Keratinocyte (primary cell): Measurements from ENCODE around the gene HCK. TPM values are rescaled to one million over a fixed set of nuclear protein-coding genes. Genes with fewer than 3 reads are reported as not detected.

Experiments used
- DNase-seq: peaks from one replicate; pipeline ENCODE4 v3.0.0-alpha.2; 2011; ENCODE audit warnings: low read depth, missing footprints, low spot score
- FAIRE-seq: peaks from 2 replicates; lab custom pipeline; 2011; peaks lifted over from hg19 to GRCh38; lab: Jason Lieb, UNC
- H2AFZ ChIP-seq: 2 replicates; pipeline ENCODE4 v1.6.0; 2012; ENCODE audit warnings: low read length, control low read depth, inconsistent platforms; ENCODE audit not compliant: control insufficient read depth
- H3K27ac ChIP-seq: 2 replicates; pipeline ENCODE4 v1.5.1; 2011; ENCODE audit warnings: low read length; ENCODE audit not compliant: control insufficient read depth, insufficient read depth
- H3K27me3 ChIP-seq: 3 replicates; pipeline ENCODE4 v1.6.0; 2011; ENCODE audit warnings: low read length; ENCODE audit not compliant: control insufficient read depth, insufficient read depth; ENCODE audit errors: extremely low read depth
- H3K36me3 ChIP-seq, 2 experiments: 2 replicates in 1 of 2; 3 replicates in 1 of 2; pipeline ENCODE4 v1.5.1; 2011; ENCODE audit warnings: low read length in 2 of 2, mild to moderate bottlenecking in 1 of 2; ENCODE audit not compliant: control insufficient read depth in 2 of 2, insufficient read depth in 2 of 2; ENCODE audit errors: extremely low read depth in 1 of 2
- H3K4me1 ChIP-seq: 3 replicates; pipeline ENCODE4 v1.5.1; 2011; ENCODE audit warnings: low read length; ENCODE audit not compliant: control insufficient read depth, insufficient read depth; ENCODE audit errors: extremely low read depth
- H3K4me2 ChIP-seq: 3 replicates; pipeline ENCODE4 v1.6.0; 2011; ENCODE audit warnings: low read depth, low read length; ENCODE audit not compliant: control insufficient read depth, insufficient read depth; ENCODE audit errors: extremely low read depth
- H3K4me3 ChIP-seq, 3 experiments: fragments of 200-600 bp in 1 of 3; sonication (generic) in 1 of 3; 2 replicates in 2 of 3; 3 replicates in 1 of 3; pipeline ENCODE4 v1.5.1; 2011 to 2016; ENCODE audit warnings: low read length in 3 of 3, mild to moderate bottlenecking in 3 of 3, control low read depth in 2 of 3, inconsistent platforms in 1 of 3, low read depth in 1 of 3, mixed read lengths in 1 of 3, mixed run types in 1 of 3, moderate library complexity in 1 of 3; ENCODE audit not compliant: control insufficient read depth in 2 of 3, insufficient read depth in 2 of 3; ENCODE audit errors: extremely low read depth in 1 of 3
- H3K79me2 ChIP-seq: 2 replicates; pipeline ENCODE4 v1.6.0; 2012; ENCODE audit warnings: low read length; ENCODE audit not compliant: control insufficient read depth, insufficient read depth
- H3K9ac ChIP-seq: 3 replicates; pipeline ENCODE4 v1.6.0; 2011; ENCODE audit warnings: low read length; ENCODE audit not compliant: control insufficient read depth, insufficient read depth; ENCODE audit errors: extremely low read depth
- H3K9me1 ChIP-seq: 3 replicates; pipeline ENCODE4 v1.6.0; 2011; ENCODE audit warnings: low read length; ENCODE audit not compliant: control insufficient read depth, insufficient read depth; ENCODE audit errors: extremely low read depth
- H3K9me3 ChIP-seq: 2 replicates; pipeline ENCODE4 v1.5.1; 2012; ENCODE audit warnings: low read depth, low read length; ENCODE audit not compliant: control insufficient read depth
- H4K20me1 ChIP-seq: 3 replicates; pipeline ENCODE4 v1.6.0; 2011; ENCODE audit warnings: low read length; ENCODE audit not compliant: control insufficient read depth, insufficient read depth; ENCODE audit errors: extremely low read depth
- EZH2 ChIP-seq: IDR thresholded peaks from one replicate; pipeline ENCODE4 v1.6.1; 2012; ENCODE audit warnings: inconsistent platforms, mild to moderate bottlenecking, low read length, moderate library complexity
- dilution Hi-C: fragments of 300-500 bp; cut with MboI; formaldehyde crosslinking; loops from one replicate; pipeline ENCODE4 v1.7.0; 2020; ENCODE audit warnings: low sequenced_read_pairs; ENCODE audit not compliant: extremely low pct_ligation_motif_present
- polyA plus RNA-seq, 5 experiments: library from polyadenylated mRNA; depleted of rRNA in 3 of 5; stranded (reverse) in 3 of 5; stranded (forward) in 1 of 5; unstranded in 1 of 5; fragments of >200 nt; gene quantifications; 1 replicate in 1 of 5; 2 replicates in 3 of 5; 3 replicates in 1 of 5; pipeline versions ENCODE4 v1.2.1 to v1.2.3, GENCODE V29; 2011 to 2012; ENCODE audit warnings: missing spikeins in 2 of 5, low read depth in 1 of 5, low replicate concordance in 1 of 5
- TF ChIP-seq, protein P1 (sequence below), 3 experiments: IDR thresholded peaks in 1 of 3; conservative IDR thresholded peaks in 1 of 3; optimal IDR thresholded peaks in 1 of 3; 2 replicates in 2 of 3; 3 replicates in 1 of 3; pipeline versions ENCODE3 to v1.5.1; 2011; ENCODE audit warnings: low read length in 3 of 3, mild to moderate bottlenecking in 3 of 3, moderate library complexity in 2 of 3, control low read depth in 1 of 3, inconsistent platforms in 1 of 3; ENCODE audit not compliant: insufficient read depth in 2 of 3; ENCODE audit errors: extremely low read depth in 1 of 3

The HCK gene
- polyA plus RNA-seq, 1 donor (not counting 4 experiments of a cell fraction or from before 2014, with no cell fraction given): not detected

DNA sequence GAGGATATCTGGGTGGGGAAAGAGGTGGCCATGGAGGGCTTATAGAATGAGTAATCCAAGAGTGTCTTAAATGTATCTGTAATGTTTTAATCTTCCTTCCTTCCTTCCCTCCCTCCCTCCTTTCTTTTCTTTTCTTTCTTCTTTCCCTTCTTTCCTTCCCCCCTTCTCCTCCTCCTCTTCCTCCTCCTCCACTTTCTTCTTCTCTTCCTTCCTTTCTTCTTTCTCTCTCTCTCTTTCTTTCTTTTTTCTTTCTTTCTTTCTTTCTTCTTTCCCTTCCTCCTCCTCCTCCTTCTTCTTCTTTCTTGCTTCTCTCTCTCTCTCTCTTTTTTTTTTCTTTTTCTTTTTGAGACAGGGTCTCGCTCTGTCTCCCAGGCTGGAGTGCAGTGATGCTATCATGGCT is 7.1 kb downstream of the HCK start:
- dilution Hi-C loops: no loop called here
- no peaks in the 10 kb centered on the region for H3K9me1 ChIP-seq

DNA sequence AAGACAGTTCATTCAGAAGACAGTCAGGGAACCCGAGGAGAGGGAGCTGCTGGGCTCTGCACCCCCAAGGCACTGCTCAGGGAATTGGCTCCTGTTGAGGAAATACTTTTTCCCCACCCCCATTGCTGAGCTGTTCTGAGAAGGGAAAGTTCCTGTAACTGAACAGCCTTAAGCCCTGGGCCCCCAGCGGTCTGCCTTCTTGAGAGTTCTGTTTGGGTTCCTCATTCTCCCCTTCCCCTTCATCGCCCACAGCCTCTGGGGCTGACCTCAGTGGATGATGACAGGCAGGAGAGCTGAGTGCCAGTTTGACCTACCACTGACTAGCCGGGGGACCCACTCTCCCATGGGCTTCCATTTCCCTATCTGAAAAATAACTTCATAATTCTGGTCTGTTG is 10.7 kb downstream of the HCK start:
- H3K4me2 ChIP-seq: no peak overlapping the region
- FAIRE-seq: no peak
- no peak for TF ChIP-seq EZH2
- TF ChIP-seq, protein P1, sequence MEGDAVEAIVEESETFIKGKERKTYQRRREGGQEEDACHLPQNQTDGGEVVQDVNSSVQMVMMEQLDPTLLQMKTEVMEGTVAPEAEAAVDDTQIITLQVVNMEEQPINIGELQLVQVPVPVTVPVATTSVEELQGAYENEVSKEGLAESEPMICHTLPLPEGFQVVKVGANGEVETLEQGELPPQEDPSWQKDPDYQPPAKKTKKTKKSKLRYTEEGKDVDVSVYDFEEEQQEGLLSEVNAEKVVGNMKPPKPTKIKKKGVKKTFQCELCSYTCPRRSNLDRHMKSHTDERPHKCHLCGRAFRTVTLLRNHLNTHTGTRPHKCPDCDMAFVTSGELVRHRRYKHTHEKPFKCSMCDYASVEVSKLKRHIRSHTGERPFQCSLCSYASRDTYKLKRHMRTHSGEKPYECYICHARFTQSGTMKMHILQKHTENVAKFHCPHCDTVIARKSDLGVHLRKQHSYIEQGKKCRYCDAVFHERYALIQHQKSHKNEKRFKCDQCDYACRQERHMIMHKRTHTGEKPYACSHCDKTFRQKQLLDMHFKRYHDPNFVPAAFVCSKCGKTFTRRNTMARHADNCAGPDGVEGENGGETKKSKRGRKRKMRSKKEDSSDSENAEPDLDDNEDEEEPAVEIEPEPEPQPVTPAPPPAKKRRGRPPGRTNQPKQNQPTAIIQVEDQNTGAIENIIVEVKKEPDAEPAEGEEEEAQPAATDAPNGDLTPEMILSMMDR (optimal IDR thresholded peaks at IDR 0.05 in 1 of 3, IDR thresholded peaks at IDR 0.05 in 1 of 3, conservative IDR thresholded peaks at IDR 0.05 in 1 of 3; ENCODE audit: extremely low read depth in 1 of 3, insufficient read depth in 2 of 3, low read length in 3 of 3): no peak

More for the DNA sequence above, 7.1 kb downstream of the HCK start:
- Histone ChIP-seq H2AFZ (no peak overlapping the region), H3K4me1 (no peaks in the 10 kb centered on the region), H3K27ac (no peak overlapping the region), H3K79me2 (no peaks in the 10 kb centered on the region), H3K9ac (no peak overlapping the region), H3K27me3 (peaks cover 21% of the 10 kb centered on the region), H4K20me1 (no peaks in the 10 kb centered on the region), H3K4me3 (no peak overlapping the region), H3K36me3 (no peaks in the 10 kb centered on the region), H3K9me3 (no peaks in the 10 kb centered on the region), H3K4me2 (no peak overlapping the region)
- no peak for DNase-seq
- no peak for FAIRE-seq
- TF ChIP-seq, protein P1 (optimal IDR thresholded peaks at IDR 0.05 in 1 of 3, IDR thresholded peaks at IDR 0.05 in 1 of 3, conservative IDR thresholded peaks at IDR 0.05 in 1 of 3; ENCODE audit: extremely low read depth in 1 of 3, insufficient read depth in 2 of 3, low read length in 3 of 3): no peak
- no peak for TF ChIP-seq EZH2

More for the DNA sequence above, 10.7 kb downstream of the HCK start:
- Histone ChIP-seq H3K27ac (no peak overlapping the region), H3K36me3 (no peaks in the 10 kb centered on the region), H3K4me1 (no peaks in the 10 kb centered on the region), H3K9me1 (no peaks in the 10 kb centered on the region), H4K20me1 (no peaks in the 10 kb centered on the region), H3K9ac (no peak overlapping the region), H2AFZ (no peak overlapping the region), H3K9me3 (no peaks in the 10 kb centered on the region), H3K27me3 (peaks cover 14% of the 10 kb centered on the region), H3K4me3 (no peak overlapping the region), H3K79me2 (no peaks in the 10 kb centered on the region)
- dilution Hi-C loops: no loop called here
- DNase-seq: no peak
